ENCODE data around the gene PMEPA1.

GRCh38 chr20:57754190-57754589, 44.4 kb upstream of the PMEPA1 start:
- no peak for TF ChIP-seq POLR2A (IDR thresholded peaks at IDR 0.05; ENCODE audit: low read length)
- no peak for TF ChIP-seq GATA1 (IDR thresholded peaks at IDR 0.05; ENCODE audit: low read depth, low read length)

Measured in erythroblast (primary cell).